A549 (cell line): ENCODE measurements around the gene VAPA. TPM values are rescaled to one million over a fixed set of nuclear protein-coding genes. Genes with fewer than 3 reads are reported as not detected.

ENCODE experiments used
- ATAC-seq, 2 experiments: fragments of 200-7000 bp in 1 of 2; fragments of >200 bp in 1 of 2; cut with Nextera tagmentation in 1 of 2; cut with Tn5 transposase in 1 of 2; 3 replicates each; pipeline versions ENCODE4 v1.8.0 to v1.9.1; 2018 to 2020; ENCODE audit warnings: mild to moderate bottlenecking in 1 of 2, moderate library complexity in 1 of 2
- CTCF ChIA-PET: fragments of 300-600 bp; sonication (Branson Sonifier 250); formaldehyde crosslinking; extraction: SDS; loops from one replicate; lab custom pipeline; 2021; ENCODE audit warnings: antibody characterized with exemption, inconsistent platforms; lab: Yijun Ruan, JAX
- POLR2A ChIA-PET: fragments of 350-600 bp; formaldehyde crosslinking; extraction: SDS; loops from one replicate; lab custom pipeline; 2021; ENCODE audit warnings: antibody characterized with exemption, inconsistent platforms; lab: Yijun Ruan, JAX
- DNase-seq, 2 experiments: peaks; one replicate each; pipeline versions ENCODE4 v3.0.0 to v3.0.0-alpha.2; 2011 to 2016; ENCODE audit warnings: low read depth in 1 of 2, low spot score in 1 of 2
- FAIRE-seq: peaks from 2 replicates; lab custom pipeline; 2011; peaks lifted over from hg19 to GRCh38; lab: Jason Lieb, UNC
- H3K27ac ChIP-seq, 2 experiments: fragments of >200 bp; sonication (Bioruptor Twin); formaldehyde crosslinking; 3 replicates each; pipeline ENCODE4 v1.5.1; 2016 to 2017
- H3K4me1 ChIP-seq: fragments of >200 bp; sonication (Bioruptor Twin); formaldehyde crosslinking; 3 replicates; pipeline ENCODE4 v1.6.1; 2016
- H3K4me2 ChIP-seq: fragments of >200 bp; sonication (Bioruptor Twin); formaldehyde crosslinking; 3 replicates; pipeline ENCODE4 v1.6.1; 2016
- H3K4me3 ChIP-seq: fragments of >200 bp; sonication (Bioruptor Twin); formaldehyde crosslinking; 3 replicates; pipeline ENCODE4 v1.5.1; 2016
- H3K9me3 ChIP-seq: fragments of >200 bp; sonication (Bioruptor Twin); formaldehyde crosslinking; 3 replicates; pipeline ENCODE4 v1.6.1; 2016
- CEBPB ChIP-seq, 2 experiments: fragments of >200 bp in 1 of 2; sonication (Bioruptor Twin) in 1 of 2; formaldehyde crosslinking in 1 of 2; IDR thresholded peaks; 2 replicates each; pipeline ENCODE4 v1.6.1; 2012 to 2016
- CHD2 ChIP-seq: fragments of 150-350 bp; IDR thresholded peaks from 2 replicates; pipeline ENCODE4 v1.6.1; 2014; ENCODE audit warnings: low read length; ENCODE audit not compliant: partially characterized antibody
- HOXB13 ChIP-seq: fragments of 250-450 bp; sonication (Bioruptor Pico); IDR thresholded peaks from 2 replicates; pipeline ENCODE4 v1.5.0; 2020; ENCODE audit warnings: low read depth, mild to moderate bottlenecking, moderate library complexity
- JUN ChIP-seq, 2 experiments: fragments of >200 bp; sonication (Bioruptor Twin); formaldehyde crosslinking; IDR thresholded peaks; 2 replicates in 1 of 2; 3 replicates in 1 of 2; pipeline ENCODE4 v1.6.1; 2016 to 2017
- JUNB ChIP-seq: fragments of >200 bp; sonication (Bioruptor Twin); formaldehyde crosslinking; IDR thresholded peaks from 2 replicates; pipeline ENCODE4 v1.6.1; 2016
- KDM1A ChIP-seq: fragments of 200-600 bp; sonication (generic); IDR thresholded peaks from 2 replicates; pipeline ENCODE4 v1.6.1; 2016; ENCODE audit warnings: low read depth, mild to moderate bottlenecking
- KDM5A ChIP-seq: fragments of 200-600 bp; sonication (generic); IDR thresholded peaks from 2 replicates; pipeline ENCODE4 v1.6.1; 2016; ENCODE audit warnings: antibody characterized with exemption, mild to moderate bottlenecking
- MAFK ChIP-seq: fragments of 450-650 bp; IDR thresholded peaks from 2 replicates; pipeline ENCODE4 v1.6.1; 2014; ENCODE audit not compliant: partially characterized antibody
- MAZ ChIP-seq: fragments of 150-350 bp; IDR thresholded peaks from 2 replicates; pipeline ENCODE4 v1.6.1; 2014; ENCODE audit warnings: antibody characterized with exemption, low read depth, low read length, borderline replicate concordance
- POLR2A ChIP-seq: IDR thresholded peaks from 2 replicates; pipeline ENCODE4 v1.6.1; 2012; ENCODE audit warnings: mild to moderate bottlenecking, low read length
- RCOR1 ChIP-seq: fragments of 150-350 bp; IDR thresholded peaks from 2 replicates; pipeline ENCODE4 v1.6.1; 2014; ENCODE audit warnings: antibody characterized with exemption, low read length, low read depth
- SREBF2 ChIP-seq: fragments of 450-650 bp; IDR thresholded peaks from 2 replicates; pipeline ENCODE4 v1.6.1; 2014; ENCODE audit warnings: mild to moderate bottlenecking, moderate library complexity
- TFCP2L1 ChIP-seq: fragments of 250-450 bp; sonication (Bioruptor Pico); IDR thresholded peaks from 2 replicates; pipeline ENCODE4 v1.5.0; 2021; ENCODE audit warnings: mild to moderate bottlenecking
- ZFP36 ChIP-seq: fragments of 450-650 bp; IDR thresholded peaks from 2 replicates; pipeline ENCODE4 v1.6.1; 2014; ENCODE audit warnings: borderline replicate concordance; ENCODE audit not compliant: partially characterized antibody
- ZSCAN20 ChIP-seq: fragments of 250-450 bp; sonication (Bioruptor Pico); IDR thresholded peaks from 2 replicates; pipeline ENCODE4 v1.8.0; 2022; ENCODE audit warnings: mild to moderate bottlenecking, moderate library complexity
- WGBS: methylation state at CpG from one replicate; pipeline ENCODE4 v1.1.6; 2017; ENCODE audit errors: missing lambda C conversion rate; 5-methylcytosine and 5-hydroxymethylcytosine counted together
- polyA plus RNA-seq, 4 experiments: library from polyadenylated mRNA; depleted of rRNA in 3 of 4; stranded (reverse); fragments of >200 nt; fragmentation: RNase III in 1 of 4; extraction: RNeasy Plus Mini Kit Qiagen cat#74134 plus additional on column Dnase treatment in 1 of 4; gene quantifications; 2 replicates in 3 of 4; 3 replicates in 1 of 4; pipeline ENCODE4 v1.2.3, GENCODE V29; 2011 to 2017
- TF ChIP-seq, protein P1 (sequence below): fragments of 150-350 bp; IDR thresholded peaks from 2 replicates; pipeline ENCODE4 v1.6.1; 2014; ENCODE audit warnings: low read depth, mild to moderate bottlenecking, low read length
- TF ChIP-seq, protein P2 (sequence below): IDR thresholded peaks from 2 replicates; pipeline ENCODE4 v1.6.1; 2012; ENCODE audit warnings: low read depth, borderline replicate concordance
- TF ChIP-seq, protein P3 (sequence below): fragments of >200 bp; sonication (Bioruptor Twin); formaldehyde crosslinking; IDR thresholded peaks from 3 replicates; pipeline ENCODE4 v1.6.1; 2016
- TF ChIP-seq, protein P4 (sequence below): fragments of 200-600 bp; sonication (generic); IDR thresholded peaks from 2 replicates; pipeline ENCODE4 v1.6.1; 2016; ENCODE audit warnings: antibody characterized with exemption, mild to moderate bottlenecking, moderate library complexity
- TF ChIP-seq, protein P5 (sequence below): fragments of 450-650 bp; IDR thresholded peaks from 2 replicates; pipeline ENCODE4 v1.6.1; 2014; ENCODE audit warnings: antibody characterized with exemption
- TF ChIP-seq, protein P6 (sequence below): fragments of >200 bp; sonication (Bioruptor Twin); formaldehyde crosslinking; IDR thresholded peaks from 3 replicates; pipeline ENCODE4 v1.5.1; 2016

The VAPA gene
- polyA plus RNA-seq, 2 of the 4 experiments (the other 2 are of a cell fraction): 161 to 391 TPM

DNA sequence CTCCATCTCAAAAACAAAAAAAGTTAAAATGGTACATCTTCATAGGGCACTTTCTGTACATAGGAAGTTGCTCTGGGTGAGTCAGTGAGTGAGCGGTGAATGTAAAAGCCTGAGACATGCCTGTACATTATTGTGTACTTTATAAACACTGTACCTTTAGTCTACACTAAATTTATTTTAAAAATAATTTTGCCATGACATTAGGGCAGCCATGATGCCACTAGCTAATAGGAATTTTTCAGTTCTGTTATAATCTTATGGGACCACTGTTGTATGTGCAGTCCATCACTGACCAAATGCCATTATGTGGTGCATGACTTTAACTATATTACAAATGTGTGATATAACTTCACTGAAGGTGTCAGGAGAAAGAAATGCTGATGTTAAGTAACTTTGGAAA lies 39.1 kb upstream of the VAPA start:
- H3K4me2 ChIP-seq: no peak overlapping the region
- no peaks in the 10 kb centered on the region for H3K9me3 ChIP-seq
- no peak overlapping the region for H3K4me3 ChIP-seq
- H3K27ac ChIP-seq: peak overlapping the region; percentile 48 to 90; a peak in 5 of 6 replicates
- peaks cover 45% of the 10 kb centered on the region for H3K4me1 ChIP-seq
- POLR2A ChIA-PET: no interaction called here
- 91% methylated on average over 1 of the region's 1 CpG for WGBS
- TF ChIP-seq MAZ (no peak), ZFP36 (no peak)
- TF ChIP-seq, protein P1, sequence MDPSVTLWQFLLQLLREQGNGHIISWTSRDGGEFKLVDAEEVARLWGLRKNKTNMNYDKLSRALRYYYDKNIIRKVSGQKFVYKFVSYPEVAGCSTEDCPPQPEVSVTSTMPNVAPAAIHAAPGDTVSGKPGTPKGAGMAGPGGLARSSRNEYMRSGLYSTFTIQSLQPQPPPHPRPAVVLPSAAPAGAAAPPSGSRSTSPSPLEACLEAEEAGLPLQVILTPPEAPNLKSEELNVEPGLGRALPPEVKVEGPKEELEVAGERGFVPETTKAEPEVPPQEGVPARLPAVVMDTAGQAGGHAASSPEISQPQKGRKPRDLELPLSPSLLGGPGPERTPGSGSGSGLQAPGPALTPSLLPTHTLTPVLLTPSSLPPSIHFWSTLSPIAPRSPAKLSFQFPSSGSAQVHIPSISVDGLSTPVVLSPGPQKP: no peak
- TF ChIP-seq, protein P2, sequence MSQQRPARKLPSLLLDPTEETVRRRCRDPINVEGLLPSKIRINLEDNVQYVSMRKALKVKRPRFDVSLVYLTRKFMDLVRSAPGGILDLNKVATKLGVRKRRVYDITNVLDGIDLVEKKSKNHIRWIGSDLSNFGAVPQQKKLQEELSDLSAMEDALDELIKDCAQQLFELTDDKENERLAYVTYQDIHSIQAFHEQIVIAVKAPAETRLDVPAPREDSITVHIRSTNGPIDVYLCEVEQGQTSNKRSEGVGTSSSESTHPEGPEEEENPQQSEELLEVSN: no peak
- no peak for FAIRE-seq
- no peak for ATAC-seq
- CTCF ChIA-PET: no interaction called here
- no peak for DNase-seq

DNA sequence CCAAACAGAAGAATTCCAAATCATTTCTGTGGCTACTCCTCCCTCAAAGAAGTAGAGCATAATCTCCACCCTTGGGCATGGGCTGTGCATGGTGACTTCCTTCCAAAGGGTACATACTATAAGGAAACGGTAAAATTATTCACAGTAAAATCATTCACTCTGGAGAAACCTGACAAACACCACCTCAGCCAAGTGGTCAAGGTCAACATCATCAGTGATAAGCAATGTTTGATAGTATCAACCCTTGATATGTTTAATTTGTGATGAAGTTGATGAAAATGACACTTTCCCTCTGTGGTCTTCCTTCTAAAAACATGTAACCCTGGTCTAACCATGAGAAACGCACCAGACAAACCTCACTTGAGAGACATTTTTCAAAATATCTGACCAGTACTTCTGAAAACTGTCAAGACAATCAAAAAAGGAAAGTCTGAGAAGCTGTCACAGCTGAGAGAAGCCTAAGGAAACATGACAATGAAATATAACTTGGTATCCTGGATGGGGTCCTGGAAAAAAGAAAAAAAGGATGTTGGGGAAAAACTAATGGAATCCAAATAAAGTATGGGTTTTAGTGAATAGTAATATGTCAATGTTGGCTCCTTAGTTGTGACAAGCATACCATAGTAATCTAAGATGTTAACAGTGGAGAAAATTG lies 37.5 kb upstream of the VAPA start:
- H3K9me3 ChIP-seq: no peaks in the 10 kb centered on the region
- CTCF ChIA-PET: interaction anchor here (0.8 to 1.3 kb wide), 4 partner anchors 18 to 203 kb away, joined by 3 to 5 read pairs (median 3); no protein-coding TSS in a partner anchor
- H3K4me1 ChIP-seq: peaks cover 30% of the 10 kb centered on the region
- H3K4me3 ChIP-seq: peak overlapping the region; percentile 27; the same call in 2 of the 3 replicates
- H3K4me2 ChIP-seq: peak overlapping the region; percentile 85
- DNase-seq: no peak
- POLR2A ChIA-PET: interaction anchor here (1.0 to 1.5 kb wide), 5 partner anchors 9 to 133 kb away, joined by 4 to 8 read pairs (median 4); partner anchors contain the start of genes TXNDC2 and VAPA
- no peak; a peak in 1 of 6 replicates for ATAC-seq
- WGBS: 30% methylated on average over 2 of the region's 2 CpGs
- H3K27ac ChIP-seq: peak overlapping the region; percentile 90 to 93
- no peak for TF ChIP-seq JUN (IDR thresholded peaks at IDR 0.05)
- TF ChIP-seq KDM5A: no peak
- no peak for FAIRE-seq

DNA sequence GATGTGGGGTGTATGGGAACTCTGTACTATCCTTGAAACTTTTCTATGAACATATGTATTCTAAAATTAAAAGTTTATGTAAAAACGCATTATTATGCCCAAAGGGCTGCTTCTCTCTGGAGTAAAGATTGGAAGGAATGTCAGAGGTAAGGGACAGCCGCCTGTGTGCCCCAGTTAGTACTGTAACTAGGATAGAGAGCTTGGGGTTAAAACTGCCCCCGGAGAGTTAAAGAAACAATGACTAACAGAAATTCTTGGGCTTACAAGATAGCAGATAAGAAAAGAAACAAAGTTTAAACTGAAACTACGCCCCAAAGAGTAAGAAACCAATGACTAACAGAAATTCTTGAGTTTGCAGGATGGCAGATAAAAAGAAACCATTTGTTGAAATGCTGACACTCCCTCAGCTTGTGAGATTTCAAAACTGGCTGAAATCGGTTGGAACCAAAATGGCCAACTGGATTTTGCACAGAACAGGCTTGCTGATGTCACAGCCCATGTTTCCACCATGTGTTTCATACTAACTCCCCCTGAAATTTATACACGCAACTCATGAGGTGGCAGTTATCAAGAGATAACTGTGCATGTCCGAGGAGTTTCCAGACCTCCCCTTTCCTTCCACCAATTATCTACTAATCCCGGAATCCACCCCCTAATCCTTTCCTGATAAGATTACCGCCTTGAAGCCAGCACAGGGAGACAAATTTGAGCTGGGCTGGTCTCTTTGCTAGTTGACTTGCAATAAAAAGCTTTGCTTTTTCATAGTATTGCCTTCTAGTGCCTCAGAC lies 36.8 kb upstream of the VAPA start:
- H3K27ac ChIP-seq: peak overlapping the region; percentile 90 to 93
- no peaks in the 10 kb centered on the region for H3K9me3 ChIP-seq
- WGBS: 0% methylated on average over 9 of the region's 9 CpGs
- ChIA-PET CTCF (interaction anchor here (0.8 to 1.3 kb wide), 4 partner anchors 19 to 204 kb away, joined by 3 to 5 read pairs (median 3); no protein-coding TSS in a partner anchor), POLR2A (interaction anchor here (1.0 to 1.5 kb wide), 6 partner anchors 9 to 134 kb away, joined by 4 to 8 read pairs (median 5); partner anchors contain the start of genes TXNDC2 and VAPA)
- ATAC-seq: peak; percentile 93 to 98
- H3K4me2 ChIP-seq: peak overlapping the region; percentile 85
- peaks cover 27% of the 10 kb centered on the region for H3K4me1 ChIP-seq
- peak; percentile 35 to 92 for DNase-seq
- peak; percentile 32 for FAIRE-seq
- H3K4me3 ChIP-seq: peak overlapping the region; percentile 27; the same call in 2 of the 3 replicates
- TF ChIP-seq, protein P3, sequence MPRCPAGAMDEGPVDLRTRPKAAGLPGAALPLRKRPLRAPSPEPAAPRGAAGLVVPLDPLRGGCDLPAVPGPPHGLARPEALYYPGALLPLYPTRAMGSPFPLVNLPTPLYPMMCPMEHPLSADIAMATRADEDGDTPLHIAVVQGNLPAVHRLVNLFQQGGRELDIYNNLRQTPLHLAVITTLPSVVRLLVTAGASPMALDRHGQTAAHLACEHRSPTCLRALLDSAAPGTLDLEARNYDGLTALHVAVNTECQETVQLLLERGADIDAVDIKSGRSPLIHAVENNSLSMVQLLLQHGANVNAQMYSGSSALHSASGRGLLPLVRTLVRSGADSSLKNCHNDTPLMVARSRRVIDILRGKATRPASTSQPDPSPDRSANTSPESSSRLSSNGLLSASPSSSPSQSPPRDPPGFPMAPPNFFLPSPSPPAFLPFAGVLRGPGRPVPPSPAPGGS: no peak
- TF ChIP-seq RCOR1 (no peak), CEBPB (IDR thresholded peaks at IDR 0.05) (peak; percentile 66 to 69; a peak in 3 of 4 replicates), MAFK (peak; percentile 77), TFCP2L1 (CRISPR knock-in tag) (no peak), POLR2A (no peak), HOXB13 (CRISPR knock-in tag) (peak; percentile 33; the same call in 1 of the 2 replicates), SREBF2 (no peak), ZSCAN20 (CRISPR knock-in tag) (no peak), KDM1A (no peak), CHD2 (no peak), KDM5A (no peak), JUNB (peak; percentile 70)
- TF ChIP-seq, protein P4, sequence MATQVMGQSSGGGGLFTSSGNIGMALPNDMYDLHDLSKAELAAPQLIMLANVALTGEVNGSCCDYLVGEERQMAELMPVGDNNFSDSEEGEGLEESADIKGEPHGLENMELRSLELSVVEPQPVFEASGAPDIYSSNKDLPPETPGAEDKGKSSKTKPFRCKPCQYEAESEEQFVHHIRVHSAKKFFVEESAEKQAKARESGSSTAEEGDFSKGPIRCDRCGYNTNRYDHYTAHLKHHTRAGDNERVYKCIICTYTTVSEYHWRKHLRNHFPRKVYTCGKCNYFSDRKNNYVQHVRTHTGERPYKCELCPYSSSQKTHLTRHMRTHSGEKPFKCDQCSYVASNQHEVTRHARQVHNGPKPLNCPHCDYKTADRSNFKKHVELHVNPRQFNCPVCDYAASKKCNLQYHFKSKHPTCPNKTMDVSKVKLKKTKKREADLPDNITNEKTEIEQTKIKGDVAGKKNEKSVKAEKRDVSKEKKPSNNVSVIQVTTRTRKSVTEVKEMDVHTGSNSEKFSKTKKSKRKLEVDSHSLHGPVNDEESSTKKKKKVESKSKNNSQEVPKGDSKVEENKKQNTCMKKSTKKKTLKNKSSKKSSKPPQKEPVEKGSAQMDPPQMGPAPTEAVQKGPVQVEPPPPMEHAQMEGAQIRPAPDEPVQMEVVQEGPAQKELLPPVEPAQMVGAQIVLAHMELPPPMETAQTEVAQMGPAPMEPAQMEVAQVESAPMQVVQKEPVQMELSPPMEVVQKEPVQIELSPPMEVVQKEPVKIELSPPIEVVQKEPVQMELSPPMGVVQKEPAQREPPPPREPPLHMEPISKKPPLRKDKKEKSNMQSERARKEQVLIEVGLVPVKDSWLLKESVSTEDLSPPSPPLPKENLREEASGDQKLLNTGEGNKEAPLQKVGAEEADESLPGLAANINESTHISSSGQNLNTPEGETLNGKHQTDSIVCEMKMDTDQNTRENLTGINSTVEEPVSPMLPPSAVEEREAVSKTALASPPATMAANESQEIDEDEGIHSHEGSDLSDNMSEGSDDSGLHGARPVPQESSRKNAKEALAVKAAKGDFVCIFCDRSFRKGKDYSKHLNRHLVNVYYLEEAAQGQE: no peak
- TF ChIP-seq, protein P5, sequence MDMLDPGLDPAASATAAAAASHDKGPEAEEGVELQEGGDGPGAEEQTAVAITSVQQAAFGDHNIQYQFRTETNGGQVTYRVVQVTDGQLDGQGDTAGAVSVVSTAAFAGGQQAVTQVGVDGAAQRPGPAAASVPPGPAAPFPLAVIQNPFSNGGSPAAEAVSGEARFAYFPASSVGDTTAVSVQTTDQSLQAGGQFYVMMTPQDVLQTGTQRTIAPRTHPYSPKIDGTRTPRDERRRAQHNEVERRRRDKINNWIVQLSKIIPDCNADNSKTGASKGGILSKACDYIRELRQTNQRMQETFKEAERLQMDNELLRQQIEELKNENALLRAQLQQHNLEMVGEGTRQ: no peak
- TF ChIP-seq, protein P6, sequence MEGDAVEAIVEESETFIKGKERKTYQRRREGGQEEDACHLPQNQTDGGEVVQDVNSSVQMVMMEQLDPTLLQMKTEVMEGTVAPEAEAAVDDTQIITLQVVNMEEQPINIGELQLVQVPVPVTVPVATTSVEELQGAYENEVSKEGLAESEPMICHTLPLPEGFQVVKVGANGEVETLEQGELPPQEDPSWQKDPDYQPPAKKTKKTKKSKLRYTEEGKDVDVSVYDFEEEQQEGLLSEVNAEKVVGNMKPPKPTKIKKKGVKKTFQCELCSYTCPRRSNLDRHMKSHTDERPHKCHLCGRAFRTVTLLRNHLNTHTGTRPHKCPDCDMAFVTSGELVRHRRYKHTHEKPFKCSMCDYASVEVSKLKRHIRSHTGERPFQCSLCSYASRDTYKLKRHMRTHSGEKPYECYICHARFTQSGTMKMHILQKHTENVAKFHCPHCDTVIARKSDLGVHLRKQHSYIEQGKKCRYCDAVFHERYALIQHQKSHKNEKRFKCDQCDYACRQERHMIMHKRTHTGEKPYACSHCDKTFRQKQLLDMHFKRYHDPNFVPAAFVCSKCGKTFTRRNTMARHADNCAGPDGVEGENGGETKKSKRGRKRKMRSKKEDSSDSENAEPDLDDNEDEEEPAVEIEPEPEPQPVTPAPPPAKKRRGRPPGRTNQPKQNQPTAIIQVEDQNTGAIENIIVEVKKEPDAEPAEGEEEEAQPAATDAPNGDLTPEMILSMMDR: no peak
